H9 (cell line): ENCODE data around the gene WFDC12. TPM values are rescaled to one million over a fixed set of nuclear protein-coding genes. Genes with fewer than 3 reads are reported as not detected.

Experiments
- DNase-seq: peaks from one replicate; pipeline ENCODE4 v3.0.0-alpha.2; 2017
- H2AFZ ChIP-seq: one replicate; pipeline ENCODE4 v1.6.1; 2013; ENCODE audit warnings: mild to moderate bottlenecking, low read length, control low read depth, moderate library complexity
- H2AK5ac ChIP-seq: 2 replicates; pipeline ENCODE4 v1.6.1; 2013; ENCODE audit warnings: low read length, control low read depth, mixed read lengths; ENCODE audit not compliant: insufficient read length
- H2BK120ac ChIP-seq: one replicate; pipeline ENCODE4 v1.6.1; 2013; ENCODE audit warnings: low read depth, mild to moderate bottlenecking, low read length, control low read depth, inconsistent platforms; ENCODE audit not compliant: poor library complexity, severe bottlenecking
- H2BK12ac ChIP-seq: 2 replicates; pipeline ENCODE4 v1.6.1; 2013; ENCODE audit warnings: low read length, control low read depth, mixed read lengths, low read depth; ENCODE audit not compliant: insufficient read length
- H2BK15ac ChIP-seq: 2 replicates; pipeline ENCODE4 v1.6.1; 2013; ENCODE audit warnings: low read depth, low read length, control low read depth
- H2BK20ac ChIP-seq: one replicate; pipeline ENCODE4 v1.6.1; 2013; ENCODE audit warnings: low read depth, mild to moderate bottlenecking, low read length, control low read depth, inconsistent platforms; ENCODE audit not compliant: poor library complexity, severe bottlenecking
- H2BK5ac ChIP-seq: 2 replicates; pipeline ENCODE4 v1.6.1; 2013; ENCODE audit warnings: low read length, control low read depth, mixed read lengths; ENCODE audit not compliant: insufficient read length
- H3K14ac ChIP-seq: 2 replicates; pipeline ENCODE4 v1.6.1; 2013; ENCODE audit warnings: low read length, control low read depth; ENCODE audit not compliant: insufficient read depth
- H3K18ac ChIP-seq: 2 replicates; pipeline ENCODE4 v1.6.1; 2013; ENCODE audit warnings: low read depth, mild to moderate bottlenecking, mixed read lengths, low read length, control low read depth; ENCODE audit not compliant: insufficient read length
- H3K23ac ChIP-seq: 2 replicates; pipeline ENCODE4 v1.6.1; 2013; ENCODE audit warnings: low read length, control low read depth, mixed read lengths, low read depth; ENCODE audit not compliant: insufficient read length
- H3K23me2 ChIP-seq: 2 replicates; pipeline ENCODE4 v1.6.1; 2013; ENCODE audit warnings: low read depth, mild to moderate bottlenecking, mixed read lengths, low read length, control low read depth; ENCODE audit not compliant: insufficient read length, poor library complexity, severe bottlenecking
- H3K27ac ChIP-seq: 2 replicates; pipeline ENCODE4 v1.5.1; 2013; ENCODE audit warnings: low read length, control low read depth, mixed read lengths, low read depth; ENCODE audit not compliant: insufficient read length
- H3K27me3 ChIP-seq: 2 replicates; pipeline ENCODE4 v1.6.1; 2013; ENCODE audit warnings: low read length, control low read depth, inconsistent platforms; ENCODE audit not compliant: insufficient read depth
- H3K4ac ChIP-seq: 2 replicates; pipeline ENCODE4 v1.6.1; 2013; ENCODE audit warnings: low read depth, mild to moderate bottlenecking, control low read depth, inconsistent platforms, low read length, moderate library complexity
- H3K4me1 ChIP-seq: 2 replicates; pipeline ENCODE4 v1.6.1; 2013; ENCODE audit warnings: low read length, control low read depth, inconsistent platforms; ENCODE audit not compliant: insufficient read depth
- H3K4me2 ChIP-seq: 2 replicates; pipeline ENCODE4 v1.6.1; 2013; ENCODE audit warnings: low read length, control low read depth, mixed read lengths; ENCODE audit not compliant: insufficient read length, insufficient read depth
- H3K56ac ChIP-seq: 2 replicates; pipeline ENCODE4 v1.6.1; 2013; ENCODE audit warnings: low read depth, mild to moderate bottlenecking, mixed read lengths, low read length, control low read depth; ENCODE audit not compliant: insufficient read length
- H3K79me1 ChIP-seq: 2 replicates; pipeline ENCODE4 v1.6.1; 2013; ENCODE audit warnings: low read depth, mild to moderate bottlenecking, moderate library complexity, low read length, control low read depth, inconsistent platforms; ENCODE audit not compliant: insufficient read depth, poor library complexity, severe bottlenecking
- H3K79me2 ChIP-seq: 2 replicates; pipeline ENCODE4 v1.6.1; 2013; ENCODE audit warnings: low read length, control low read depth, inconsistent platforms; ENCODE audit not compliant: insufficient read depth
- H3K9ac ChIP-seq: 2 replicates; pipeline ENCODE4 v1.6.1; 2013; ENCODE audit warnings: low read length, control low read depth, mixed read lengths; ENCODE audit not compliant: insufficient read length; ENCODE audit errors: extremely low read depth
- H3K9me3 ChIP-seq: one replicate; pipeline ENCODE4 v1.6.1; 2013; ENCODE audit warnings: low read depth, low read length, inconsistent platforms; ENCODE audit not compliant: control insufficient read depth
- H3T11ph ChIP-seq: one replicate; pipeline ENCODE4 v1.6.1; 2013; ENCODE audit warnings: mild to moderate bottlenecking, low read length, control low read depth, inconsistent platforms
- H4K20me1 ChIP-seq: one replicate; pipeline ENCODE4 v1.6.1; 2013; ENCODE audit not compliant: control insufficient read depth, insufficient read length, insufficient read depth
- H4K5ac ChIP-seq: 2 replicates; pipeline ENCODE4 v1.6.1; 2013; ENCODE audit warnings: low read depth, mild to moderate bottlenecking, mixed read lengths, low read length, control low read depth; ENCODE audit not compliant: insufficient read length
- H4K8ac ChIP-seq: replicated peaks from 2 replicates; pipeline ENCODE4 v1.6.1; 2013; ENCODE audit warnings: low read length, control low read depth, mixed read lengths, low read depth; ENCODE audit not compliant: insufficient read length
- H4K91ac ChIP-seq: 2 replicates; pipeline ENCODE4 v1.6.1; 2013; ENCODE audit warnings: low read depth, mild to moderate bottlenecking, moderate library complexity, mixed read lengths, low read length, control low read depth; ENCODE audit not compliant: insufficient read length
- H3K27ac Mint-ChIP-seq, 3 experiments: 2 replicates in 2 of 3; 3 replicates in 1 of 3; pipeline ENCODE4 v1.8.0; 2020 to 2021; ENCODE audit warnings: mixed read lengths in 3 of 3, mild to moderate bottlenecking in 1 of 3, moderate library complexity in 1 of 3
- H3K27me3 Mint-ChIP-seq: 2 replicates; pipeline ENCODE4 v1.8.0; 2021; ENCODE audit warnings: low read depth, mild to moderate bottlenecking, moderate library complexity, mixed read lengths
- H3K36me3 Mint-ChIP-seq, 3 experiments: 2 replicates in 2 of 3; 3 replicates in 1 of 3; pipeline ENCODE4 v1.8.0; 2020 to 2021; ENCODE audit warnings: low read depth in 3 of 3, mixed read lengths in 3 of 3; ENCODE audit not compliant: insufficient read depth in 1 of 3
- H3K4me1 Mint-ChIP-seq, 2 experiments: 2 replicates each; pipeline ENCODE4 v1.8.0; 2020; ENCODE audit warnings: mixed read lengths in 2 of 2
- H3K4me3 Mint-ChIP-seq, 2 experiments: 2 replicates in 1 of 2; 3 replicates in 1 of 2; pipeline ENCODE4 v1.8.0; 2020 to 2021; ENCODE audit warnings: mild to moderate bottlenecking in 2 of 2, mixed read lengths in 2 of 2, moderate library complexity in 1 of 2
- H3K9me3 Mint-ChIP-seq, 2 experiments: 2 replicates in 1 of 2; 3 replicates in 1 of 2; pipeline ENCODE4 v1.8.0; 2020; ENCODE audit warnings: mild to moderate bottlenecking in 2 of 2, mixed read lengths in 2 of 2, moderate library complexity in 1 of 2
- CTCF ChIP-seq: fragments of 200-600 bp; sonication (generic); conservative IDR thresholded peaks from 3 replicates; pipeline ENCODE4 v1.8.0; 2021; ENCODE audit warnings: antibody characterized with exemption, mild to moderate bottlenecking
- WGBS: extraction: QIAGEN DNeasy Blood & Tissue Kit; methylation state at CpG from one replicate; pipeline ENCODE4 v1.1.7; 2013; ENCODE audit warnings: missing lambda C conversion rate, low lambda C conversion rate, mixed read lengths; ENCODE audit not compliant: insufficient read length; ENCODE audit errors: extremely low coverage; 5-methylcytosine and 5-hydroxymethylcytosine counted together
- total RNA-seq: library from RNA; stranded (reverse); gene quantifications from 2 replicates; pipeline ENCODE4 v1.2.1, GENCODE V29; 2021

WFDC12 gene
- total RNA-seq, 1 experiment from 2014 or later, result not detected

GRCh38 chr20:45149062-45149461 lies 24.8 kb upstream of the WFDC12 start:
- no peak overlapping the region for H3K18ac ChIP-seq
- no peak overlapping the region for H3K9ac ChIP-seq
- WGBS, result no CpG with 5 or more reads among the region's 3 CpGs
- H2AK5ac ChIP-seq, result no peak overlapping the region
- H2AFZ ChIP-seq, result no peak overlapping the region
- H3K4me2 ChIP-seq, result no peak overlapping the region
- no peak overlapping the region for H3K27ac ChIP-seq
- no peak overlapping the region for H2BK15ac ChIP-seq
- H4K5ac ChIP-seq, result no peak overlapping the region
- no peak overlapping the region for H3K56ac ChIP-seq
- H3K36me3 Mint-ChIP-seq, result no peaks in the 10 kb centered on the region; a peak in 1 of 7 replicates
- no peak overlapping the region for H3K14ac ChIP-seq
- H3K4ac ChIP-seq, result no peak overlapping the region
- no peaks in the 10 kb centered on the region for H3K9me3 Mint-ChIP-seq
- no peaks in the 10 kb centered on the region for H3K9me3 ChIP-seq
- H3K4me3 Mint-ChIP-seq, result no peak overlapping the region
- H4K20me1 ChIP-seq, result no peaks in the 10 kb centered on the region
- no peak for TF ChIP-seq CTCF
- no peaks in the 10 kb centered on the region for H3K27me3 ChIP-seq
- no peak overlapping the region for H2BK5ac ChIP-seq
- peaks cover 45% of the 10 kb centered on the region for H3K27me3 Mint-ChIP-seq
- H3K23me2 ChIP-seq, result no peaks in the 10 kb centered on the region
- no peak overlapping the region for H2BK12ac ChIP-seq
- H3K79me1 ChIP-seq, result no peaks in the 10 kb centered on the region
- no peak overlapping the region for H4K91ac ChIP-seq
- no peak overlapping the region for H4K8ac ChIP-seq
- H3K4me1 Mint-ChIP-seq, result no peaks in the 10 kb centered on the region
- no peak overlapping the region for H3T11ph ChIP-seq
- H2BK20ac ChIP-seq, result no peak overlapping the region
- H2BK120ac ChIP-seq, result no peak overlapping the region
- no peak overlapping the region for H3K27ac Mint-ChIP-seq
- H3K4me1 ChIP-seq, result no peaks in the 10 kb centered on the region
- H3K23ac ChIP-seq, result no peak overlapping the region
- H3K79me2 ChIP-seq, result no peaks in the 10 kb centered on the region
- no peak for DNase-seq
